HL-60 (cell line): Measurements from ENCODE around the gene CD226.
A peak's percentile ranks its signal among the peaks of the same experiment; 100 is the strongest.
"Not testable (repeated sequence)": the region's sequence is repeated elsewhere in the genome, so short reads cannot be mapped to it uniquely, and the experiment has no call there.

Experiments used
- DNase-seq, 2 experiments: peaks; one replicate each; pipeline ENCODE4 v3.0.0-alpha.2; 2010 to 2020; ENCODE audit warnings: low read depth in 1 of 2, low spot score in 1 of 2
- H3K27ac ChIP-seq: fragments of 250-450 bp; sonication (Bioruptor Pico); replicated peaks from 2 replicates; pipeline ENCODE4 v1.5.1; 2020; ENCODE audit warnings: mild to moderate bottlenecking, moderate library complexity
- H3K27me3 ChIP-seq: fragments of 250-450 bp; sonication (Bioruptor Pico); 2 replicates; pipeline ENCODE4 v1.5.1; 2021; ENCODE audit warnings: mild to moderate bottlenecking, moderate library complexity; ENCODE audit not compliant: insufficient read depth, poor library complexity, severe bottlenecking
- H3K4me3 ChIP-seq: replicated peaks from 2 replicates; pipeline ENCODE4 v1.5.1; 2011; ENCODE audit warnings: mild to moderate bottlenecking, control low read depth, low read length; ENCODE audit not compliant: insufficient read depth
- CTCF ChIP-seq: IDR thresholded peaks from one replicate; pipeline ENCODE4 v1.5.1; 2011; ENCODE audit warnings: low read length, control low read depth, inconsistent platforms; ENCODE audit not compliant: insufficient read depth
- GABPA ChIP-seq: IDR thresholded peaks from 2 replicates; pipeline ENCODE4 v1.6.1; 2012; ENCODE audit warnings: low read depth
- POLR2AphosphoS5 ChIP-seq: IDR thresholded peaks from 2 replicates; pipeline ENCODE4 v1.6.1; 2012; ENCODE audit warnings: low read depth
- REST ChIP-seq: IDR thresholded peaks from 2 replicates; pipeline ENCODE4 v1.6.1; 2012; ENCODE audit warnings: low read depth; ENCODE audit not compliant: insufficient replicate concordance
- SPI1 ChIP-seq: IDR thresholded peaks from 2 replicates; pipeline ENCODE4 v1.6.1; 2012; ENCODE audit warnings: low read depth, mild to moderate bottlenecking, borderline replicate concordance

Gene CD226

GRCh38 chr18:69870736-69871135, 76.9 kb downstream of the CD226 start:
- TF ChIP-seq CTCF, result no peak
- TF ChIP-seq REST, result no peak
- Histone ChIP-seq H3K27me3 (no peaks in the 10 kb centered on the region), H3K27ac (no peak overlapping the region), H3K4me3 (no peak overlapping the region)
- DNase-seq, result no peak

GRCh38 chr18:69866212-69866611, 81.5 kb downstream of the CD226 start:
- Histone ChIP-seq H3K27ac (no peak overlapping the region), H3K4me3 (no peak overlapping the region), H3K27me3 (no peaks in the 10 kb centered on the region)
- no peak for DNase-seq
- no peak for TF ChIP-seq CTCF
- TF ChIP-seq SPI1, result no peak
- TF ChIP-seq GABPA, result no peak
- no peak for TF ChIP-seq POLR2AphosphoS5
- TF ChIP-seq REST, result no peak

GRCh38 chr18:69865776-69866175, 81.9 kb downstream of the CD226 start:
- Histone ChIP-seq H3K4me3 (no peak overlapping the region), H3K27me3 (no peaks in the 10 kb centered on the region), H3K27ac (no peak overlapping the region)
- DNase-seq, result peak in 1 of 2 experiments; percentile 13
- no peak for TF ChIP-seq CTCF
- TF ChIP-seq GABPA, result no peak
- TF ChIP-seq POLR2AphosphoS5, result no peak
- TF ChIP-seq REST, result no peak
- TF ChIP-seq SPI1, result no peak

GRCh38 chr18:69864802-69865201, 82.9 kb downstream of the CD226 start:
- peak in 1 of 2 experiments; percentile 14 for DNase-seq
- not testable (repeated sequence) for H3K4me3 ChIP-seq, H3K27ac ChIP-seq, H3K27me3 ChIP-seq
